Measurements from ENCODE around the gene HCAR3. TPM values are rescaled to one million over a fixed set of nuclear protein-coding genes. Genes with fewer than 3 reads are reported as not detected.
"Not testable (repeated sequence)": the region's sequence is repeated elsewhere in the genome, so short reads cannot be mapped to it uniquely, and the experiment has no call there.

HCAR3 gene
- total RNA-seq (1 to 10 TPM in 1 of 2 donors, under 1 TPM in 1; 0.39 to 1.3 TPM), total RNA-seq (0 reads per million in 2 donors)

GRCh38 chr12:122716658-122717057, at the start of gene HCAR3:
HCAR3 (minus strand) TSS chr12:122716811; CDS start chr12:122716737, 74 bp downstream.
- H3K4me1 Mint-ChIP-seq; H3K27ac Mint-ChIP-seq; DNase-seq; H3K4me3 Mint-ChIP-seq; H3K36me3 Mint-ChIP-seq (ENCODE audit: low read depth); H3K9me3 ChIP-seq (ENCODE audit: control insufficient read depth, low read length, poor library complexity, severe bottlenecking); ATAC-seq: not testable (repeated sequence)
- H3K27me3 Mint-ChIP-seq: peaks cover 29% of the 10 kb centered on the region

DNA sequence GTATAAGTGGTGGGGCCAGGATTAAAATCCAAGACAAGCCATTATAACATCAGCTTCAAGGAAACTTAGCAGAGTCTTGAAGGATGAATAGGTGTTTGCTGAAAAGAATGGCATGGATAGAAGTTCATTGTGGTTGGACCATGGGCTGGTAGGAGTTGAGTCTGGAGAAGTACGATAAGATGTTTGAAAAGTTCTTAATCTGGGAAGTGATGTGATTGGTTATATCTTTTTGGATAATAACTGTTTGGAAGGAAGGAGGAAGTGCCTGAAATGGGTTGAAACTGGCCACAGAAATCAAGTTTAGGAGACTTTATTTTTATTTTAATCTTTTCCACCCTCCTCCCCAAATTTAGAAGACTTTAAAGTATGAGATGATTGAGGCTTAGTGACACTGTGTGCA, 41.0 kb upstream of the HCAR3 start:
- H3K4me1 Mint-ChIP-seq: peaks cover 50% of the 10 kb centered on the region
- peaks cover 13% of the 10 kb centered on the region for H3K36me3 Mint-ChIP-seq (ENCODE audit: low read depth)

GRCh38 chr12:122754790-122755189, 38.2 kb upstream of the HCAR3 start:
- H3K4me1 Mint-ChIP-seq: peaks cover 49% of the 10 kb centered on the region
- no peak overlapping the region for H3K4me3 Mint-ChIP-seq
- peak overlapping the region; percentile 95 for H3K27ac Mint-ChIP-seq

More for the DNA sequence above, 41.0 kb upstream of the HCAR3 start:
- no peaks in the 10 kb centered on the region for H3K27me3 Mint-ChIP-seq
- no peak overlapping the region for H3K4me3 Mint-ChIP-seq
- H3K9me3 ChIP-seq (ENCODE audit: control insufficient read depth, low read length, poor library complexity, severe bottlenecking): no peaks in the 10 kb centered on the region
- ATAC-seq (no peak), DNase-seq (no peak)
- peak overlapping the region; percentile 84 for H3K27ac Mint-ChIP-seq

DNA sequence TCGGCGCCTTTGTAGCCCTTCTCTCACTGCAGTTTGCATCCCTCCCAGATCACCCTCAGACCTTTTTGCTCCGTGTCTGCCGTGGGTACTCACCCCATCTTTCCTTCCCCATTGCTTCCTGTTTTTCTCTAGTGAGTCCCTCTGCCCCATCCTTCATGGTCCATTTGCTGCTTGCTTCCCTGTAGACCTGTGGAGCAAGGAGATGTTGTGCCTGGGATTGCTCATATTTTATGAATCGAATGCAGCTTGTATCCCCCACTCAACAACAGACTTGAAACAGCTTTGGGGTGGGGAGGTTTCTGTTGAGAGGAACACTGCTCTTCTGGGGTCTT, 36.7 kb upstream of the HCAR3 start:
- no peaks in the 10 kb centered on the region for H3K9me3 ChIP-seq (ENCODE audit: control insufficient read depth, low read length, poor library complexity, severe bottlenecking)
- no peaks in the 10 kb centered on the region for H3K27me3 Mint-ChIP-seq
- H3K4me3 Mint-ChIP-seq: peak overlapping the region; percentile 98
- DNase-seq (no peak), ATAC-seq (no peak)
- H3K4me1 Mint-ChIP-seq: peaks cover 45% of the 10 kb centered on the region
- peak overlapping the region; percentile 95 for H3K27ac Mint-ChIP-seq
- peaks cover 13% of the 10 kb centered on the region for H3K36me3 Mint-ChIP-seq (ENCODE audit: low read depth)

More at GRCh38 chr12:122754790-122755189, 38.2 kb upstream of the HCAR3 start:
- no peak for ATAC-seq
- DNase-seq: no peak
- Mint-ChIP-seq H3K27me3 (no peaks in the 10 kb centered on the region), H3K36me3 (ENCODE audit: low read depth) (peaks cover 13% of the 10 kb centered on the region)
- no peaks in the 10 kb centered on the region for H3K9me3 ChIP-seq (ENCODE audit: control insufficient read depth, low read length, poor library complexity, severe bottlenecking)

GRCh38 chr12:122752464-122753318, 36.1 kb upstream of the HCAR3 start, which contains the start of gene DENR:
DENR (plus strand) TSS chr12:122752824; CDS start chr12:122753702, 878 bp downstream.
- Mint-ChIP-seq H3K27me3 (no peaks in the 10 kb centered on the region), H3K27ac (peak within 1 kb of the TSS; percentile 95), H3K4me1 (peaks cover 44% of the 10 kb centered on the region), H3K4me3 (peak within 1 kb of the TSS; percentile 98), H3K36me3 (ENCODE audit: low read depth) (peaks cover 13% of the 10 kb centered on the region)
- ATAC-seq: peak; percentile 95
- no peaks in the 10 kb centered on the region for H3K9me3 ChIP-seq (ENCODE audit: control insufficient read depth, low read length, poor library complexity, severe bottlenecking)
- peak; percentile 99 to 100 (median 100) for DNase-seq

DNA sequence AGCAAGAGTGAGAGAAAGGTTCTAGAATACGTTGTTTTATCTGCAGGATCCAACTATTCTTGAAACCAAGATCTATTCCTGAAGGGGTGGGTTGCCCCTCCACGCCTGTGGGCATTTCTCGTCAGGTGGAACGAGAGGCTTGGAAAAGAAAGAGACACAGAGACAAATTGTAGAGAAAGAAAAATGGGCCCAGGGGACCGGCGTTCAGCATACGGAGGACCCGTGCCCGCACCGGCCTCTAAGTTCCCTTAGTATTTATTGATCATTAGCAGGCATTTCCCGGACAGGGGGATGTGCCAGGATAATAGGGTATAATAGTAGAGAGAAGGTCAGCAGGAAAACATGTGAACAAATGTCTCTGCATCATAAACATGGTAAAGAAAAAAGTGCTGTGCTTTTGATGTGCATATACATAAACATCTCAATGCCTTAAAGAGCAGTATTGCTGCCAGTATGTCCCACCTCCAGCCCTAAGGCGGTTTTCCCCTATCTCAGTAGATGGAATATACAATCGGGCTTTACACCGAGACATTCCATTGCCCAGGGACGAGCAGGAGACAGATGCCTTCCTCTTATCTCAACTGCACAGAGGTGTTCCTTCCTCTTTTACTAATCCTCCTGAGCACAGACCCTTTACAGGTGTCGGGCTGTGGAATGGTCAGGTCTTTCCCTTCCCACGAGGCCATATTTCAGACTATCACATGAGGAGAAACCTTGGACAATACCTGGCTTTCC, 34.3 kb upstream of the HCAR3 start:
- Mint-ChIP-seq H3K4me3 (peak overlapping the region; percentile 98), H3K4me1 (peaks cover 30% of the 10 kb centered on the region), H3K27ac (peak overlapping the region; percentile 95)
- H3K27me3 Mint-ChIP-seq; H3K36me3 Mint-ChIP-seq (ENCODE audit: low read depth); DNase-seq; ATAC-seq; H3K9me3 ChIP-seq (ENCODE audit: control insufficient read depth, low read length, poor library complexity, severe bottlenecking): not testable (repeated sequence)

DNA sequence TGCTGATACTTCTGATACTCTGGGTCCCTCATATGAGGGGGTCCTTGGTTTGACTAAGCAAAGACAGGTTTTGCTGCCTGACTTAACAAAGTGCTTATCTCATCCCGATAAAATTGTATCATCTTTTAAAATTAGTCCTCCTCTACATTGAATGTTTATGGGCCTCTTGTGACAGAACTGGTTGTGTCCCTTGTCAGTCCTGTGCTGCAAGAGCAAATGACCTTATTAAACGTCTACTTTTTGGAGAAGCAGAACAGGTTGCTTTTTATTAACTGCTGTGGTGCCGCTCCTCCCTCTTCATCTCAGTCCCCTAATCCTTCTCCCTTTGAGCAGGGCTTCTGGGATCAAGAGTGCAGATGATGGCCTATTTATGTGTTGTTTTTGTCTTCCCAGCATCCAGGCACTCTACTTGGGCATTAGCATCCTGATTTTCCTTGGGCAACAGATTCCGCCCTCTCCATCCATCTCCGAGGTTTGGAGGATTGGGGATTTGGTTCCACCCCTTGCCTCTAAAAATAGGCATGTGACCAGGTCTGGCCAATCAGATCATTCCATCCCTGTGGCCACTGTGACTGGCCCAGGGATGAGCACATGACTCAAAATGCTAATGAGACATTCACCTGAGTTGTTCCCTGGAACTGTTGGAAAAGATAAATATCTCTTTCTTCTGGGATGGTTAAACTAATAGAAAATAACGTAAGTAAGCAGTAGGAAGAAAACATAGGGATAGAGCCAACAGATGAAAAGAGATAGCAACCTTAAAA, 33.1 kb upstream of the HCAR3 start:
- H3K27ac Mint-ChIP-seq: no peak overlapping the region
- no peaks in the 10 kb centered on the region for H3K27me3 Mint-ChIP-seq
- H3K4me3 Mint-ChIP-seq: peak overlapping the region; percentile 9
- DNase-seq (no peak), ATAC-seq (no peak)
- H3K4me1 Mint-ChIP-seq: peaks cover 23% of the 10 kb centered on the region
- H3K36me3 Mint-ChIP-seq (ENCODE audit: low read depth): peaks cover 5% of the 10 kb centered on the region
- H3K9me3 ChIP-seq (ENCODE audit: control insufficient read depth, low read length, poor library complexity, severe bottlenecking): no peaks in the 10 kb centered on the region

GRCh38 chr12:122747224-122748135, 30.9 kb upstream of the HCAR3 start:
- Mint-ChIP-seq H3K36me3 (ENCODE audit: low read depth) (no peaks in the 10 kb centered on the region), H3K27me3 (no peaks in the 10 kb centered on the region), H3K27ac (no peak overlapping the region), H3K4me3 (no peak overlapping the region), H3K4me1 (peaks cover 6% of the 10 kb centered on the region)
- DNase-seq: no peak
- H3K9me3 ChIP-seq (ENCODE audit: control insufficient read depth, low read length, poor library complexity, severe bottlenecking): no peaks in the 10 kb centered on the region
- ATAC-seq: no peak

- no peak overlapping the region for H3K27ac Mint-ChIP-seq
- no peaks in the 10 kb centered on the region for H3K4me1 Mint-ChIP-seq
- DNase-seq (no peak), ATAC-seq (no peak)
- no peaks in the 10 kb centered on the region for H3K36me3 Mint-ChIP-seq (ENCODE audit: low read depth)
- H3K4me3 Mint-ChIP-seq: no peak overlapping the region
- H3K27me3 Mint-ChIP-seq: no peaks in the 10 kb centered on the region
- H3K9me3 ChIP-seq (ENCODE audit: control insufficient read depth, low read length, poor library complexity, severe bottlenecking): no peaks in the 10 kb centered on the region
Measured at GRCh38 chr12:122743895-122744525, 27.4 kb upstream of the HCAR3 start.

- no peak overlapping the region for H3K27ac Mint-ChIP-seq
- no peak overlapping the region for H3K4me3 Mint-ChIP-seq
Measured at GRCh38 chr12:122740351-122740750, 23.7 kb upstream of the HCAR3 start.

GRCh38 chr12:122738571-122738970, 22.0 kb upstream of the HCAR3 start:
- no peak for DNase-seq
- Mint-ChIP-seq H3K4me3 (no peak overlapping the region), H3K27ac (no peak overlapping the region), H3K4me1 (no peaks in the 10 kb centered on the region), H3K36me3 (ENCODE audit: low read depth) (no peaks in the 10 kb centered on the region), H3K27me3 (no peaks in the 10 kb centered on the region)
- no peak for ATAC-seq
- no peaks in the 10 kb centered on the region for H3K9me3 ChIP-seq (ENCODE audit: control insufficient read depth, low read length, poor library complexity, severe bottlenecking)

More at GRCh38 chr12:122740351-122740750, 23.7 kb upstream of the HCAR3 start:
- DNase-seq (no peak), ATAC-seq (no peak)
- Mint-ChIP-seq H3K4me1 (no peaks in the 10 kb centered on the region), H3K36me3 (ENCODE audit: low read depth) (no peaks in the 10 kb centered on the region), H3K27me3 (no peaks in the 10 kb centered on the region)
- H3K9me3 ChIP-seq (ENCODE audit: control insufficient read depth, low read length, poor library complexity, severe bottlenecking): no peaks in the 10 kb centered on the region

DNA sequence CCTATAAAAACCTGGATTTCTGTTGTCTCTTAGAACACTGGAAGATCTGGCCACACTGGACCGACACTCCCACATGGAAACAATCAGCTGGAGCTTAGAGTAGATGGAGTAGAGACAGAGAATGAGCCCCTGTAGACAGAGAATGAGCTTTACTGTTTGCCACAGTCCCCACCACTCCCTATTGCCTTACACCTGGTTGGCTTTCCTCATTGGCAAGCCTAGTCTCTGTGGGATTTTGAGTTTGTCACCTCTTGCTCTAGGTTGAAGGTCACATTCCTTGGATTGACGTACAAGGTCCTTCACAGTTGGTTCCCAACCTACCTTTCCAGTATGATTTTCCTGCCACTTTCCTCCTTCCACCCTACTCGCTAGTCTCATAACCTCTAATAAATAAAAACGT, 16.0 kb upstream of the HCAR3 start:
- Mint-ChIP-seq H3K4me1 (peaks cover 11% of the 10 kb centered on the region), H3K36me3 (ENCODE audit: low read depth) (no peaks in the 10 kb centered on the region), H3K27ac (no peak overlapping the region), H3K27me3 (peaks cover 23% of the 10 kb centered on the region), H3K4me3 (no peak overlapping the region)
- no peaks in the 10 kb centered on the region for H3K9me3 ChIP-seq (ENCODE audit: control insufficient read depth, low read length, poor library complexity, severe bottlenecking)
- DNase-seq: no peak
- ATAC-seq: no peak
